K562 (cell line): ENCODE results near the gene SEMA3F.

Source experiments
- CBX8 ChIP-seq: fragments of 200-600 bp; sonication (generic); IDR thresholded peaks from 2 replicates; pipeline ENCODE4 v1.6.1; 2012; ENCODE audit warnings: borderline replicate concordance, mixed run types, low read depth, mild to moderate bottlenecking, moderate library complexity, mixed read lengths, low read length, control low read depth, inconsistent platforms; ENCODE audit not compliant: poor library complexity, severe bottlenecking; ENCODE audit errors: extremely low read depth
- CHD2 ChIP-seq: IDR thresholded peaks from 2 replicates; pipeline ENCODE4 v1.6.1; 2011; ENCODE audit warnings: low read depth, low read length
- CSDE1 ChIP-seq, 2 experiments: fragments of 450-650 bp; IDR thresholded peaks; 2 replicates each; pipeline ENCODE4 v1.6.1; 2016; ENCODE audit warnings: mild to moderate bottlenecking in 1 of 2
- EHMT2 ChIP-seq: fragments of 450-650 bp; IDR thresholded peaks from 2 replicates; pipeline ENCODE4 v1.6.1; 2018; ENCODE audit warnings: antibody characterized with exemption
- MTF1 ChIP-seq: fragments of 250-450 bp; sonication (Bioruptor Pico); IDR thresholded peaks from 2 replicates; pipeline ENCODE4 v1.9.0; 2021; ENCODE audit warnings: moderate library complexity, mild to moderate bottlenecking, inconsistent platforms, borderline replicate concordance
- NFRKB ChIP-seq: fragments of 450-650 bp; IDR thresholded peaks from 2 replicates; pipeline ENCODE4 v1.6.1; 2016; ENCODE audit warnings: low read depth
- POLR2A ChIP-seq: fragments of 450-650 bp; conservative IDR thresholded peaks from 2 replicates; pipeline ENCODE4 v1.6.1; 2016
- SRF ChIP-seq, 2 experiments: fragments of 250-450, 450-650 bp in 1 of 2; sonication (Bioruptor Pico) in 1 of 2; sonication (generic) in 1 of 2; formaldehyde crosslinking; IDR thresholded peaks; 2 replicates each; pipeline versions ENCODE4 v1.5.0 to v1.5.1; 2020 to 2022; ENCODE audit warnings: mild to moderate bottlenecking in 1 of 2, missing genetic modification reagents in 1 of 2
- TAF1 ChIP-seq: IDR thresholded peaks from 2 replicates; pipeline ENCODE4 v1.6.1; 2011; ENCODE audit warnings: mild to moderate bottlenecking, low read length, moderate library complexity; ENCODE audit not compliant: insufficient read depth, control insufficient read depth, severe bottlenecking; ENCODE audit errors: extremely low read depth

- TF ChIP-seq NFRKB (no peak), TAF1 (no peak), CHD2 (no peak), CBX8 (no peak), SRF (CRISPR knock-in tag; IDR thresholded peaks at IDR 0.05) (no peak), POLR2A (no peak), MTF1 (CRISPR knock-in tag) (no peak), EHMT2 (no peak), CSDE1 (IDR thresholded peaks at IDR 0.05) (no peak)
These were observed 27.9 kb upstream of the SEMA3F start for GRCh38 chr3:50127251-50127691.
